ENCODE results near the gene CYB561. TPM values are rescaled to one million over a fixed set of nuclear protein-coding genes. Genes with fewer than 3 reads are reported as not detected.

CYB561 gene
- total and polyA plus RNA-seq, 2 experiments from 2014 or later: 7.4 to 21.5 TPM

DNA sequence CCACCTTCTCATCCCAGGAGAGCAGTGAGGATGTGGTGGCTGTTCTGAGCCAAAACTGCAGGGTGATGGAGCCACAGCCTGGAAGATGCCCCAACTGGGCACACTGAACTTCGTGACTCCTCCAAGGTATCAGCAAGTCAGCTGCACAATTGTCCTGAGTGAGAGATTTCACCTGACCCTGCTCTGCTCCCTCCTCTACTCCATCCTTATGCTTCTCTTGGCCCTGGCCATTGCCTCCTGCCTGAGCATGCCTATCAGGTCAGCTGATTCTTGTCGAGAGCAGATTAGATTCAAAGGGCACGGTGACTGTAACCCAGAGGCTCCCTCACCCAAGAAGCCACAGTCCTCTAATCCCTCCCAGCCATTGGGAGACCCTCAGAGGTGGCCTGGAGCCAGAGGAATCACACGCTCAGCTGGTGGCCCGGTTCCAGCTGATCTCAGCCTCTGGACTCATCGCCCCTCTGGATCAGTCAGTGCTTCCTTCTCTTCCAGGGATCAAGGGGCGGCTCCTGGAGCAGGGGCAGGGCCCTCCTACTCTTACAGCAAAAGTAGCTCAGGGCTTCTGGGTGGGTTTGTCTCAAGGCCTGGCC lies 7.0 kb upstream of the CYB561 start:
- Histone ChIP-seq H3K27me3 (no peaks in the 10 kb centered on the region), H3K4me1 (ENCODE audit: low read depth) (peaks cover 12% of the 10 kb centered on the region), H3K36me3 (no peaks in the 10 kb centered on the region), H3K9me3 (ENCODE audit: low read depth) (no peaks in the 10 kb centered on the region), H3K27ac (no peak overlapping the region), H3K4me3 (no peak overlapping the region)
- TF ChIP-seq, protein P1, sequence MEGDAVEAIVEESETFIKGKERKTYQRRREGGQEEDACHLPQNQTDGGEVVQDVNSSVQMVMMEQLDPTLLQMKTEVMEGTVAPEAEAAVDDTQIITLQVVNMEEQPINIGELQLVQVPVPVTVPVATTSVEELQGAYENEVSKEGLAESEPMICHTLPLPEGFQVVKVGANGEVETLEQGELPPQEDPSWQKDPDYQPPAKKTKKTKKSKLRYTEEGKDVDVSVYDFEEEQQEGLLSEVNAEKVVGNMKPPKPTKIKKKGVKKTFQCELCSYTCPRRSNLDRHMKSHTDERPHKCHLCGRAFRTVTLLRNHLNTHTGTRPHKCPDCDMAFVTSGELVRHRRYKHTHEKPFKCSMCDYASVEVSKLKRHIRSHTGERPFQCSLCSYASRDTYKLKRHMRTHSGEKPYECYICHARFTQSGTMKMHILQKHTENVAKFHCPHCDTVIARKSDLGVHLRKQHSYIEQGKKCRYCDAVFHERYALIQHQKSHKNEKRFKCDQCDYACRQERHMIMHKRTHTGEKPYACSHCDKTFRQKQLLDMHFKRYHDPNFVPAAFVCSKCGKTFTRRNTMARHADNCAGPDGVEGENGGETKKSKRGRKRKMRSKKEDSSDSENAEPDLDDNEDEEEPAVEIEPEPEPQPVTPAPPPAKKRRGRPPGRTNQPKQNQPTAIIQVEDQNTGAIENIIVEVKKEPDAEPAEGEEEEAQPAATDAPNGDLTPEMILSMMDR (IDR thresholded peaks at IDR 0.05; ENCODE audit: low read depth, low read length): no peak
- no peak for DNase-seq (ENCODE audit: low read depth in 1 of 2, low spot score in 1 of 2)

DNA sequence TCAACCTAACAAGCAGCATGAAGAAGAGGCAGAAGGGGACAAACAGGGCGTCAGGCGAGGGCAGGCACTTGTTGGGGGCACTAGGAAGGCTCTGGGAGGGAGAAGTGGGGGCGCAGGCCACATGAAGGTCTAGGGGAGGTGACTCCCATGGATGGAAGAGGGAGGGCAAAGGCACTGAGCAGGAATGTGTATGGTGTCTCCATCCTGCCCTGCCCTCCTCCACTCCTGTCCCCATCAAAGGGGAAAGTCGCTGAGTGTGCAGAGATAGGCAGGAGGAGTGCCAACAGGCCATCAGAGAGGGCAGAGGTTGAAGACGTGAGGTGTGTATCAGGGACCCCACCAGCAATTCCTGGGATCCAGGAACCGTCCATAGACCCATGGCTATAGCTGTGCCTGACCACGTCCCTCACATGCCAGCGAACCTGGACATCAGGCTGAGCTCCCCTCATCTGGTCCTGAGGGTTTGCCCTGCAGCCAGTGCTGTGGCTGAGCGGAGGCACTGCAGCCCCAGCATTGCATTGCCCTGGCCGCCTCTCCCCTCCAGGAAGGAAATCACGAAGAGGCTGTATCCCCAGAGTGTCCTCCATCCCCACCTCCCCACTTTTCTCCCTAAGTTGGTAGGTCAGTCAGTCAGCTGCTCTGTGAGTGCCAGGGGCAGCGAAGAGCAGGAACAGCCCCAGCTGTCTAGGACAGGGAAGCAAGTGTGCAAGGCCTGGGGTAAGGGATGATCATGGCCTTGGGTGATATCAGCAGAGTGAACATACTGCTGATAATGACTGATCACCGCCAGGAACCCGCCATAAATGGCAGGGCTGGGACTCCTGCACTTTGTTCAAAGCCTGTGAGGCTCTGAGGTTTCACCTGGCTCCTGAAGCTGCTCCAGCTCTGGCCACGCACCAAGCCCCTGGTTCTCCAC lies 6.2 kb upstream of the CYB561 start:
- TF ChIP-seq, protein P1 (IDR thresholded peaks at IDR 0.05; ENCODE audit: low read depth, low read length): no peak
- Histone ChIP-seq H3K27ac (no peak overlapping the region), H3K4me3 (no peak overlapping the region), H3K4me1 (ENCODE audit: low read depth) (peaks cover 12% of the 10 kb centered on the region), H3K9me3 (ENCODE audit: low read depth) (no peaks in the 10 kb centered on the region), H3K27me3 (no peaks in the 10 kb centered on the region), H3K36me3 (no peaks in the 10 kb centered on the region)
- DNase-seq (ENCODE audit: low read depth in 1 of 2, low spot score in 1 of 2): no peak

DNA sequence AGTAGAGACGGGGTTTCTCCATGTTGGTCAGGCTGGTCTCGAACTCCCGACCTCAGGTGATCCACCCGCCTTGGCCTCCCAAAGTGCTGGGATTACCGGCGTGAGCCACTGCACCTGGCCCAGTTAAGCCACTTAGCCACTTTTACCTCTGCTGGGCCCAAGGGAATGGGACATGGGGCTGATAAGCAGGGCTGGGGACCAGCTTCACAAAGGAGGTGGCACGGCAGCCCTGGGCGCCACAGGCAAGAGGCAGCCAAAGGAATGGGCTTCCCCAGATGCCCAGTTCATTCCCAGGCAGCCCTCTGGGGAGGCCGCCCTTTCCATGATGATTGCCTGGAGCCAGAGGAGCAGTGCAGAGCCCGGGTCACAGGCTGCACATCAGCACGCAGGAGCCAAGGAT lies 5.0 kb upstream of the CYB561 start:
- no peaks in the 10 kb centered on the region for H3K27me3 ChIP-seq
- DNase-seq (ENCODE audit: low read depth in 1 of 2, low spot score in 1 of 2): no peak
- H3K9me3 ChIP-seq (ENCODE audit: low read depth): no peaks in the 10 kb centered on the region
- H3K4me3 ChIP-seq: no peak overlapping the region
- no peaks in the 10 kb centered on the region for H3K36me3 ChIP-seq
- H3K4me1 ChIP-seq (ENCODE audit: low read depth): peaks cover 18% of the 10 kb centered on the region
- TF ChIP-seq, protein P1 (IDR thresholded peaks at IDR 0.05; ENCODE audit: low read depth, low read length): no peak
- no peak overlapping the region for H3K27ac ChIP-seq

DNA sequence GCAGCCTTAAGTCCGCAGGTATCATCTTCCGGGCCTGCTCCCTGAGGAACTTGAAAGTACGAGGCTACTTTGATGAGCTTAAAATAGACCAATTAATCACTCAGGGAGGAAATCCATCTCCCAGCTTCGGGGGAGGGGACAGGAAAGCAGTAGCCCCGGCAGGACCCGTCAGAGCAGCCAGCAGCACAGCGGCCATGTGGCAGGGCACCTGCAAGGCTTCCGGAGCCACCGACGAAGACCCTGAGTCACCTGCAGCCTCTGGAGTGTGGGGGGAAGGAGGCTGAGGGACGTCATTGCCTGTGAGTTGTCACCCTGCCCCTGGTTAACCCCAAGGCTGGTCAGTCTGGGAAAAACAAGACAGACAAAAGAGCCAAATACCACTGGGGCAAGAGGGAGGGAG lies 4.4 kb upstream of the CYB561 start:
- TF ChIP-seq, protein P1 (IDR thresholded peaks at IDR 0.05; ENCODE audit: low read depth, low read length): no peak
- no peak overlapping the region for H3K27ac ChIP-seq
- no peak overlapping the region for H3K4me3 ChIP-seq
- H3K4me1 ChIP-seq (ENCODE audit: low read depth): peaks cover 18% of the 10 kb centered on the region
- DNase-seq (ENCODE audit: low read depth in 1 of 2, low spot score in 1 of 2): no peak
- H3K36me3 ChIP-seq: no peaks in the 10 kb centered on the region
- H3K9me3 ChIP-seq (ENCODE audit: low read depth): no peaks in the 10 kb centered on the region
- peaks cover 1% of the 10 kb centered on the region for H3K27me3 ChIP-seq

DNA sequence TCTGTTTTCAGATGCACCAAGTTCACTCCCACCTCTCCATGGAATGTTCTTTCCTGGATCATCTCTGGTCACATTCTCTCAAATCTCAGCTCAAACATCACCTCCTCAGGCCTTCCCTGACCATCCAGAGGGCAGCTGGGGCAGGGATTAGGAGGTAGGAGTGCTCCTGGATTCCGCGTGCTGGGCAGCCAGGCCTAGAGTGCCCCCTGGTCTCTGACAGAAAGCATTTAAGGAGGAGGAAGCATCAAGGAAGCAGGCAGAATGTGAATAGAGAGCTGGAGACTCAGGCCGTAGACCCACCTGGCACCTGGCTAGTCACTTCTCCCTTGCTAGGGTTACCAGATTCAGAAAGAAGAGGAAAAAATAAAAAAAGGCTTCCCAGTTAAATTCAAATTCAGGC lies 2.5 kb upstream of the CYB561 start:
- no peak overlapping the region for H3K4me3 ChIP-seq
- H3K4me1 ChIP-seq (ENCODE audit: low read depth): peaks cover 18% of the 10 kb centered on the region
- no peak for DNase-seq (ENCODE audit: low read depth in 1 of 2, low spot score in 1 of 2)
- H3K36me3 ChIP-seq: no peaks in the 10 kb centered on the region
- peaks cover 6% of the 10 kb centered on the region for H3K27me3 ChIP-seq
- no peaks in the 10 kb centered on the region for H3K9me3 ChIP-seq (ENCODE audit: low read depth)
- TF ChIP-seq, protein P1 (IDR thresholded peaks at IDR 0.05; ENCODE audit: low read depth, low read length): no peak
- no peak overlapping the region for H3K27ac ChIP-seq

Measured in cardiac muscle cell (in vitro differentiated cells and primary cell).